Astrocyte of the hippocampus (primary cell): Measurements from ENCODE around the gene GIMAP8.
"Not testable (repeated sequence)": the region's sequence is repeated elsewhere in the genome, so short reads cannot be mapped to it uniquely, and the experiment has no call there.

ENCODE experiments used
- DNase-seq: peaks from one replicate; pipeline ENCODE4 v3.0.0; 2011; ENCODE audit warnings: low read depth, low spot score

The GIMAP8 gene

DNA sequence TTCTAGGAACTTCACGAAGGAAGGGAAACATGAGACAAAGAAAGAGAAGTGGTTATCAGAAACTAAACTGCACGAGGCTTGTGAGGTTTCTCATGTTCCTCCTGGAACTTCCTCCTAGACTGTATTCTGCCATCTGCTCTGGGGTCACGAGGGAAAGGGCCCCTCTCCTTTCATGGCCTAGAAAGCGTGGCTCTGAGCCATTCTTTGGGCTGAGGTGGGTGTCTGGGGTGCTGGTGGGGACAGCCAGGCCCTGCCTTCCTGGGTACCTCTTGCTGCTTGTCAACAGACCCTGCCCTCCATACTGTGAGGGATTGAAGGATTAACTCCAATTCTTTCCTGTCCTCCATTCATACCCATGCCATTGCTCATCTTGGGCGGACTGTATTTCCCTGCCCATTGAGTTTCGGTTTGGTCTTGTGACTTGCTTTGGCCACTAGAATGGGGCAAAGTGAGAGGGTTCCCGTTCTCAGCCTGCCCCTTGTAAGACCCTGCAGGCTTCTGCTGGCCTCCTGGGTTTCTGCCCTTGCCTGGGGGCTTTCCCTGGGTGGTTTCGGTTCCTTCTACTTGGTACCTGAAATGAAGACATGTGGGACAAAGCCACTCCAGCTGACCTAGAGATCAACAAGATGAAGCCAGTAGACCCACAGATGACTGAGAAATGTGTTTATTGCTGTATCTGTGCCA lies 14.9 kb upstream of the GIMAP8 start:
- no peak for DNase-seq

GRCh38 chr7:150439967-150440366 lies 10.5 kb upstream of the GIMAP8 start:
- DNase-seq, result peak; percentile 16

DNA sequence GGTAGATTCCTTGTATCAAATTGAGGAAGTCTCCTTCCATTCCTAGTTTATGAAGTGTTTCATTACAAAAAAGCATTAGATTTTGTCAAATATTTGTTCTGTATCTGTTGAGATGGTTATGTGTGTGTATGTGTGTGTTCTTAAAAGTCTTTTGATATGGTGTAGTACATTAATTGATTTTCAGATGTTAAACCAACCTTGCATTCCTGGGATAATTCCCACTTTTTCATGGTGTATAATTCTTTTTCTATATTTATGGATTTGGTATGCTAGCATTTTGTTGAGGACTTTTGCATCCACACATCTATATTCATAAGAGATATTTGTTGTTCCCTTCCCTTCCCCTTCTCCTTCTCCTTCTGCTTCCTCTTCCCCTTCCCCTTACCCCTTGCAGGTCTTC lies 8.9 kb upstream of the GIMAP8 start:
- DNase-seq, result no peak

DNA sequence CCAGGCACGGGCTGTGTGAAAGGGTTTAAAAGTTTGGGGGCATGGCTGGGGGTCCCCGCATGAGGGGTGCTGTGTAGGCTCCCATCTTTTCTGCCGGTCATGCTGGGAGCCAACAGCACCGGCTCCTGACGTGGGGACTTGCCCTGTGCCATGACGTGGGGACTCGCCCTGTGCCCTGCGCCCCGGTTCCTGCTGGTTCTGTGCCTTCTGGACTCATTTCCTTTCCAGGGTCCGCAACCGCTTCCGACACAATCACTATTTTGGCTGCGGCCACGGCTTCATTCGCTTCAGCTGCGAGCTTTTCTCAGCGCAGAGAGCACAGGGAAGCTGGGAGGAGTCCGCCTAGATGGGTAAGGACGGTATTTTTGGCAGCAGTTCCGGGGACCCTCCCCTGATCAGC lies 7.6 kb upstream of the GIMAP8 start:
- DNase-seq, result no peak

- no peak for DNase-seq
These were observed 6.5 kb upstream of the GIMAP8 start for GRCh38 chr7:150443793-150444540.

GRCh38 chr7:150444674-150445365 lies 5.6 kb upstream of the GIMAP8 start:
- no peak for DNase-seq

GRCh38 chr7:150446288-150446938 lies 4.0 kb upstream of the GIMAP8 start:
- DNase-seq, result no peak

GRCh38 chr7:150447966-150448788 lies 2.3 kb upstream of the GIMAP8 start:
- DNase-seq, result no peak

DNA sequence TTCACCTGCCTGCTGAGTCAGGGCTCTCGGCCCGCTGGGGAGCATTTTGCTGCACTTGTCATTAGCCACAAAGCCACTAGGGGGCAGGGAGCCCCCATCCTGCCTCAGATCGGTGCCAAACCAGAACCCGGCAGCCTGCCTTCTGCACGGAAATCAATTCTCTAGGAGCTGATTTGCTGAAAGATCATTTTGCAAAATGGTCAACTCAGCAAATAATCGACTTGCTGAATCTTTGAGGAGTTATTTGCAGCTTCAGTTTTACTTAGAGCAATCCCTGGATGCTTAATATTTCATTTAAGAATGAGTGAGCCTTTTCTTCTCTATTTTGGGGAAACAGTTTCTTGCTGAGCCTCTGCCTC lies 1.7 kb upstream of the GIMAP8 start:
- DNase-seq, result peak; percentile 80

DNA sequence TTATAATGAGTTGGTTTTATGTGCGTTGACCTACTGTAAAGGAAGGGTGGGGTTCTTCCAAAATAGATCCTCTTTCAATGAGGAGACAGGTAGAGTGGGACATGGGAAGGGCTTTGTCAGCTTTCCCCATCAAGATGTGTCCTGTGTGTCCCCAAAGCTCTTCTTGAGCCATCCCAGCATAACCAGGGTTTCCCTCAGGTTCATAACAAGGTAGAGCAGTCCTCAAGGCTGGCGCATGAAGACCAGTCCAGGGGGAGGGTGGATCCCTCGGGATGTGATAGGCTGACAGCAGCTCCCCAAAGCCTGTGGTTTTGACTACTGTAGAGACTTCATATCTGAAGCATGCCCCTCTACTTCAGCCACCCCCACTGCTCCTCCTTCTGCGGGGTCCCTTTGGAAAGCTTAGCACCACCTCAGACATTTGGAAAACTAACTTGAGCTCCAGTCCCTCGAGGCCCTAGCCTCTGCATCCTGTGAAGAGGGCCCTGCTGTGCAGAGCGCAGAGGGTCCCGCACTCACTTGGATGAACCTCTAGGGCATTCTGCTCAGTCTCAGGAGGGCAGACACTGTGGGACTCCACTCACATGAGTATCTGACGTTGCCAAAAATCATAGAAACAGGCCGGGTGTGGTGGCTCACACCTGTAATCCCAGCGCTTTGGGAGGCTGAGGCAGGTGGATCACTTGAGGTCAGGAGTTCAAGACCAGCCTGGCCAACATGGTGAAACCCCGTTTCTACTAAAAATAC lies 1.1 kb upstream of the GIMAP8 start:
- no peak for DNase-seq

GRCh38 chr7:150451097-150451793 lies 815 bp downstream of the GIMAP8 start:
- no peak for DNase-seq

DNA sequence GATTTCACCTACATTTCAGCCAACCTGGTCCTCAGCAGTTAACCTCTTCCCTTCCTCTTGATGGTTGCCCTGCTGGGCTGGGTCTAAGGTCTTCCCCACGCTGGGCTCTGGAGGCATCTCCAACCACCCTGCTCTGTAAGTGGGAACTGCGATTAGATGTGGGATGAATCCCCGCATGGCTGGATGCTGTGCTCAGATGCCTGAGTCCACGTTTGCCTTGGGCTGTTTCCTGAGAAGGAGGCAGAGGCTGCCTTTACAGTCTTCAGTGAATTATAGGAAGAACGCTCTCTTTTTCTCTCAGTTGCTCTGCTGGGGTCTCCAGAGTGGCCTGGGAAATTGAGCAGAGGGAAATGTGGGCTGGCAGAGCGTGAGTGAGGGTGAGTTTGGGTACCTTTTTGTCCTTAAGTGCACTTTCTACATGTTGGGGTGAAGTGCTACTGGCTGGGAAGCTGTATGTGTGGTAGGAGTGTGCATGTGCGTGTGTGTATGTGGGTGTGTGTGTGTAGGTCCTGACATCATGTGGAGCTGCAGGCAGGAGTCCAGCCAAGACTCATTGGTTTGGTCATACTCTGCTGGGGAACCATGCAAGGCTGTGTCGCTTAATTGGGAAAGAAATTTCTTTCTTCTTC lies 1.5 kb downstream of the GIMAP8 start:
- no peak for DNase-seq

- DNase-seq, result no peak
These were observed 2.8 kb downstream of the GIMAP8 start for GRCh38 chr7:150453181-150453580.

GRCh38 chr7:150453892-150454291 lies 3.5 kb downstream of the GIMAP8 start:
- DNase-seq, result no peak

DNA sequence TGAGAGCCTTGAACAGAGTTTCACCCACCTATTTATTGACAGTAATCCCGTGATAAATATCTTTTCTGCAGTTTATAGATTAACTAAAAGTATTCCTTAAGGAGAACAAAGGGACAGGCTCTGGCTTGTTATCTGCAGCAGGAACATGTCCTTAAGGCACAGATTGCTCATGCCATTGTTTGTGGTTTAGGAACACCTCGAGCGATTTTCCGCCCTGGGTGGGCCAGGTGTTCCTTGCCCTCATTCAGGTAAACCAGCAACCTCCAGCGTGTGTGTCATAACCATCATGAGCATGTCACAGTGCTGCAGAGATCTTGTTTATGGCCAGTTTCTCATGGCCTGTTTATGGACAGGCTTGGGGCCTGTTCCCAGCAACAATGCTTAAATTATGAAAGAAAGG lies 6.6 kb downstream of the GIMAP8 start:
- not testable (repeated sequence) for DNase-seq

GRCh38 chr7:150458235-150458634 lies 7.8 kb downstream of the GIMAP8 start:
- no peak for DNase-seq

GRCh38 chr7:150458756-150459155 lies 8.3 kb downstream of the GIMAP8 start:
- DNase-seq, result no peak

GRCh38 chr7:150461520-150461919 lies 11.1 kb downstream of the GIMAP8 start:
- no peak for DNase-seq

DNA sequence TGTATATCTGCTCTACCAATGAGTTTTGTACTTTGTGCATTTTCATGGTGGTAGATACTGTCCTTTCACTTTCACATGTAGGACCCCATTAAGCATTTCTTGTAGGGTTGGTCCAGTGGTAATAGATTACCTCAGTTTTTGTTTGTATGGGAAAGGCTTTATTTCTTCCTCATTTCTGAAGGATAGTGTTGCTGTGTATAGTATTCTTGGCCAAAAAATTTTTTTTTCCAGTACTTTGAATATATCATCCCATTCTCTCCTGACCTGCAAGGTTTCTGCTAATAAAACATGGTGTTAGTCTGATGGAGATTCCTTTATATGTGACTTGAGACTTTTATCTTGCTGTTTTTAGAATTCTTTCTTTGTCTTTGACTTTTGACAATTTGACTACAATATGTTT lies 12.0 kb downstream of the GIMAP8 start:
- no peak for DNase-seq

GRCh38 chr7:150463461-150463860 lies 13.0 kb downstream of the GIMAP8 start:
- no peak for DNase-seq
